HepG2 (cell line): ENCODE data around the gene ERCC4. TPM values are rescaled to one million over a fixed set of nuclear protein-coding genes. Genes with fewer than 3 reads are reported as not detected.

Experiments
- ATAC-seq: fragments of 200-7000 bp; cut with Tn5 transposase; 3 replicates; pipeline ENCODE4 v1.9.1; 2020; ENCODE audit warnings: mild to moderate bottlenecking, moderate library complexity
- BruUV-seq: library from RNA; stranded (reverse); fragments of 400-500 nt; replicated peaks from 2 replicates; lab custom pipeline; 2021; lab: Mats Ljungman, UMichigan
- CTCF ChIA-PET: fragments of 300-600 bp; formaldehyde crosslinking; extraction: SDS; loops from one replicate; lab custom pipeline; 2021; ENCODE audit warnings: low total read pairs, inconsistent platforms, low intra/inter-chr PET ratio; lab: Yijun Ruan, JAX
- POLR2A ChIA-PET: fragments of 350-600 bp; sonication (Branson Sonifier 250); formaldehyde crosslinking; loops from one replicate; lab custom pipeline; 2020; ENCODE audit warnings: antibody characterized with exemption, inconsistent platforms; lab: Yijun Ruan, JAX
- DNase-seq: peaks from one replicate; pipeline ENCODE4 v3.0.0-alpha.2; 2015; ENCODE audit warnings: low spot score
- FAIRE-seq: peaks from 3 replicates; lab custom pipeline; 2011; peaks lifted over from hg19 to GRCh38; lab: Jason Lieb, UNC
- H2AFZ ChIP-seq: one replicate; pipeline ENCODE4 v1.6.1; 2011; ENCODE audit warnings: low read length, inconsistent platforms
- H3K27ac ChIP-seq: fragments of 300-600 bp; 3 replicates; pipeline ENCODE4 v1.8.0; 2011; ENCODE audit warnings: mixed run types, mild to moderate bottlenecking, mixed read lengths, low read length, inconsistent platforms; ENCODE audit not compliant: insufficient read depth; ENCODE audit errors: extremely low read length
- H3K27me3 ChIP-seq, 2 experiments: fragments of 200-600 bp in 1 of 2; 2 replicates in 1 of 2; 3 replicates in 1 of 2; pipeline versions ENCODE4 v1.6.0 to v1.8.0; 2011; ENCODE audit warnings: low read length in 2 of 2, mild to moderate bottlenecking in 2 of 2, moderate library complexity in 2 of 2, inconsistent platforms in 1 of 2; ENCODE audit not compliant: insufficient read depth in 2 of 2, control insufficient read depth in 1 of 2
- H3K36me3 ChIP-seq, 2 experiments: fragments of 200-600 bp in 1 of 2; replicated peaks in 1 of 2; 2 replicates in 1 of 2; 3 replicates in 1 of 2; pipeline versions ENCODE4 v1.5.1 to v1.8.0; 2011; ENCODE audit warnings: low read length in 2 of 2, inconsistent platforms in 1 of 2; ENCODE audit not compliant: insufficient read depth in 2 of 2, control insufficient read depth in 1 of 2
- H3K4me1 ChIP-seq: 2 replicates; pipeline ENCODE4 v1.5.1; 2012; ENCODE audit warnings: low read length, inconsistent platforms; ENCODE audit not compliant: insufficient read depth
- H3K4me2 ChIP-seq: 2 replicates; pipeline ENCODE4 v1.6.0; 2011; ENCODE audit warnings: low read depth, low read length, inconsistent platforms
- H3K4me3 ChIP-seq, 3 experiments: fragments of 200-600 bp in 1 of 3; sonication (generic), shearing (Covaris generic) in 1 of 3; replicated peaks in 1 of 3; 2 replicates each; pipeline ENCODE4 v1.5.1; 2011 to 2016; ENCODE audit warnings: low read length in 3 of 3, inconsistent platforms in 2 of 3, low read depth in 2 of 3, mild to moderate bottlenecking in 2 of 3, control low read depth in 1 of 3, mixed read lengths in 1 of 3; ENCODE audit not compliant: insufficient read depth in 1 of 3
- H3K79me2 ChIP-seq: one replicate; pipeline ENCODE4 v1.6.1; 2011; ENCODE audit warnings: low read length, inconsistent platforms; ENCODE audit not compliant: insufficient read depth
- H3K9ac ChIP-seq: 2 replicates; pipeline ENCODE4 v1.6.0; 2011; ENCODE audit warnings: mild to moderate bottlenecking, low read depth, low read length, inconsistent platforms; ENCODE audit not compliant: insufficient read depth
- H3K9me3 ChIP-seq: 2 replicates; pipeline ENCODE4 v1.5.1; 2012; ENCODE audit warnings: mild to moderate bottlenecking, low read length
- H4K20me1 ChIP-seq: 2 replicates; pipeline ENCODE4 v1.6.0; 2011; ENCODE audit warnings: inconsistent platforms, mild to moderate bottlenecking, low read length, moderate library complexity; ENCODE audit not compliant: insufficient read depth
- CEBPZ ChIP-seq: IDR thresholded peaks from 2 replicates; pipeline ENCODE4 v1.6.1; 2012; ENCODE audit warnings: low read length, improper control_type of control experiment
- DRAP1 ChIP-seq: IDR thresholded peaks from 2 replicates; pipeline ENCODE4 v1.6.1; 2016; ENCODE audit warnings: missing genetic modification reagents, missing compliant biosample characterization
- HDAC1 ChIP-seq: sonication (generic); formaldehyde crosslinking; IDR thresholded peaks from 2 replicates; pipeline ENCODE4 v1.5.1; 2020; ENCODE audit warnings: mild to moderate bottlenecking, missing genetic modification reagents
- HMG20B ChIP-seq: conservative IDR thresholded peaks from 2 replicates; pipeline ENCODE4 v1.6.1; 2016; ENCODE audit warnings: missing genetic modification reagents, missing compliant biosample characterization
- HOXA9 ChIP-seq: sonication (generic); formaldehyde crosslinking; IDR thresholded peaks from 2 replicates; pipeline ENCODE4 v1.8.1; 2022; ENCODE audit warnings: missing genetic modification reagents, mild to moderate bottlenecking, moderate library complexity, borderline replicate concordance
- MIER2 ChIP-seq: IDR thresholded peaks from 2 replicates; pipeline ENCODE4 v1.6.1; 2016; ENCODE audit warnings: missing biosample characterization, missing genetic modification reagents
- POLR2AphosphoS5 ChIP-seq: IDR thresholded peaks from 2 replicates; pipeline ENCODE4 v1.6.1; 2012; ENCODE audit warnings: low read depth, low read length
- SMAD1 ChIP-seq: sonication (generic); formaldehyde crosslinking; IDR thresholded peaks from 2 replicates; pipeline ENCODE4 v1.4.0; 2020; ENCODE audit warnings: missing genetic modification reagents, low read depth, mild to moderate bottlenecking, borderline replicate concordance
- SRF ChIP-seq: IDR thresholded peaks from 2 replicates; pipeline ENCODE4 v1.6.1; 2011; ENCODE audit warnings: mild to moderate bottlenecking, low read depth, low read length, moderate library complexity
- TMF1 ChIP-seq: sonication (generic); formaldehyde crosslinking; IDR thresholded peaks from 2 replicates; pipeline ENCODE4 v1.8.1; 2022; ENCODE audit warnings: low read depth, missing genetic modification reagents
- U2AF1 ChIP-seq: fragments of 200-400 bp; formaldehyde crosslinking; optimal IDR thresholded peaks from 2 replicates; pipeline ENCODE3; 2017; ENCODE audit warnings: mild to moderate bottlenecking, low read depth, low read length
- ZBTB46 ChIP-seq: sonication (generic); formaldehyde crosslinking; IDR thresholded peaks from 2 replicates; pipeline ENCODE4 v1.4.0; 2020; ENCODE audit warnings: mild to moderate bottlenecking, missing genetic modification reagents, borderline replicate concordance
- ZFYVE20 ChIP-seq: sonication (generic); formaldehyde crosslinking; IDR thresholded peaks from 2 replicates; pipeline ENCODE4 v1.8.0; 2023; ENCODE audit warnings: low read depth, mild to moderate bottlenecking, moderate library complexity, missing genetic modification reagents, borderline replicate concordance
- ZNF296 ChIP-seq: sonication (generic); formaldehyde crosslinking; conservative IDR thresholded peaks from 2 replicates; pipeline ENCODE4 v1.5.0; 2020; ENCODE audit warnings: mild to moderate bottlenecking, missing genetic modification reagents
- ZNF430 ChIP-seq: sonication (generic); formaldehyde crosslinking; IDR thresholded peaks from 2 replicates; pipeline ENCODE4 v1.9.0; 2021; ENCODE audit warnings: mild to moderate bottlenecking, missing genetic modification reagents
- ZNF703 ChIP-seq: sonication (generic); formaldehyde crosslinking; IDR thresholded peaks from 2 replicates; pipeline ENCODE4 v1.5.1; 2020; ENCODE audit warnings: missing genetic modification reagents, mild to moderate bottlenecking, moderate library complexity, borderline replicate concordance
- ZNF746 ChIP-seq: sonication (generic); formaldehyde crosslinking; IDR thresholded peaks from 2 replicates; pipeline ENCODE4 v1.8.0; 2022; ENCODE audit warnings: mild to moderate bottlenecking, missing genetic modification reagents
- ZNF761 ChIP-seq: sonication (generic); formaldehyde crosslinking; conservative IDR thresholded peaks from 2 replicates; pipeline ENCODE4 v1.4.0; 2020; ENCODE audit warnings: mild to moderate bottlenecking, missing genetic modification reagents
- ZNF800 ChIP-seq: sonication (generic); formaldehyde crosslinking; IDR thresholded peaks from 2 replicates; pipeline ENCODE4 v1.4.0; 2020; ENCODE audit warnings: missing genetic modification reagents
- WGBS: methylation state at CpG from one replicate; pipeline ENCODE4 v1.1.6; 2017; ENCODE audit warnings: low lambda C conversion rate; 5-methylcytosine and 5-hydroxymethylcytosine counted together
- in situ Hi-C: cut with HindIII; loops from 2 replicates; pipeline ENCODE4 v1.10.0; 2017; ENCODE audit warnings: low pct_unique_long_range_greater_than_20kb; ENCODE audit not compliant: extremely low pct_ligation_motif_present
- intact Hi-C: fragments of 100-400 bp; cut with micrococcal nuclease; formaldehyde crosslinking; loops from one replicate; pipeline ENCODE4 v1.10.0; 2022; ENCODE audit not compliant: unreplicated experiment
- polyA plus RNA-seq, 8 experiments: library from polyadenylated mRNA; depleted of rRNA in 3 of 8; stranded (reverse) in 7 of 8; unstranded in 1 of 8; fragments of >200 nt; fragmentation: Illumina TruSeq in 4 of 8; extraction: Trizol in 4 of 8; gene quantifications; 2 replicates each; pipeline versions ENCODE4 v1.2.1 to v1.2.3, GENCODE V29; 2011 to 2016; ENCODE audit warnings: low read depth in 4 of 8, missing spikeins in 1 of 8, mixed read lengths in 1 of 8; ENCODE audit not compliant: insufficient read depth in 1 of 8
- total RNA-seq, 5 experiments: library from RNA; depleted of rRNA; stranded (reverse); fragments of >200 nt; fragmentation: Illumina TruSeq; extraction: Trizol; gene quantifications; 2 replicates each; pipeline ENCODE4 v1.2.3, GENCODE V29; 2016; ENCODE audit warnings: low read depth in 1 of 5

ERCC4 gene
- total and polyA plus RNA-seq, 2 of the 13 experiments (the other 11 are each of a cell fraction or from before 2014, with no cell fraction given): 5.4 to 15.2 TPM

- Histone ChIP-seq H2AFZ (no peak overlapping the region), H3K36me3 (no peaks in the 10 kb centered on the region), H3K4me1 (peaks cover 46% of the 10 kb centered on the region), H3K9ac (no peak overlapping the region), H3K4me2 (peak overlapping the region; percentile 34), H3K9me3 (no peaks in the 10 kb centered on the region), H4K20me1 (no peaks in the 10 kb centered on the region), H3K27ac (no peak overlapping the region), H3K79me2 (no peaks in the 10 kb centered on the region), H3K4me3 (no peak overlapping the region), H3K27me3 (peaks cover 0 to 14% of the 10 kb centered on the region in 2 experiments; a peak in 2 of 5 replicates)
- ChIA-PET CTCF (no interaction called here), POLR2A (interaction anchor here (1.0 kb wide), 1 partner anchor 17 kb away, joined by 3 read pairs; no protein-coding TSS in a partner anchor)
- in situ Hi-C loops (no loop called here), intact Hi-C loops (no loop called here)
- BruUV-seq: no TSS peak
- peak; percentile 82 for FAIRE-seq
- peak; percentile 69 for ATAC-seq
- 3% methylated on average over 1 of the region's 1 CpG for WGBS
- DNase-seq: peak; percentile 45
- TF ChIP-seq HOXA9 (CRISPR knock-in tag) (no peak), ZNF746 (no peak), ZNF430 (CRISPR knock-in tag) (0 out of 2 replicates have a peak, but pooled peaks have one; percentile 28), ZNF761 (CRISPR knock-in tag) (no peak), DRAP1 (CRISPR knock-in tag) (no peak), SMAD1 (no peak), POLR2AphosphoS5 (no peak), ZNF703 (CRISPR knock-in tag) (no peak), ZNF296 (CRISPR knock-in tag) (no peak), MIER2 (CRISPR knock-in tag) (0 out of 2 replicates have a peak, but pooled peaks have one; percentile 9), CEBPZ (no peak), HMG20B (no peak), ZBTB46 (CRISPR knock-in tag) (no peak), ZFYVE20 (CRISPR knock-in tag) (no peak), HDAC1 (CRISPR knock-in tag) (peak; percentile 79; the same call in 1 of the 2 replicates), U2AF1 (no peak), TMF1 (CRISPR knock-in tag) (no peak), SRF (no peak), ZNF800 (no peak)
Measured at GRCh38 chr16:13995194-13995593, 75.2 kb downstream of the ERCC4 start.
